Esophagus muscularis mucosa (tissue), 4 donors: ENCODE measurements around the gene USP8.

ENCODE experiments used
- EP300 ChIP-seq: sonication (generic); formaldehyde crosslinking; IDR thresholded peaks from one replicate; pipeline ENCODE4 v1.6.1; 2017; ENCODE audit warnings: antibody characterized with exemption
- POLR2A ChIP-seq: fragments of 450-650 bp; IDR thresholded peaks from one replicate; pipeline ENCODE4 v1.6.1; 2017; ENCODE audit warnings: antibody characterized with exemption, moderate library complexity, mild to moderate bottlenecking, low read depth
- POLR2AphosphoS5 ChIP-seq, 2 donors: sonication (generic); formaldehyde crosslinking; IDR thresholded peaks; one replicate each; pipeline ENCODE4 v1.6.1; 2017; ENCODE audit warnings: antibody characterized with exemption in 2 of 2
- TF ChIP-seq, protein P1 (sequence below), 3 experiments: fragments of 200-600 bp in 2 of 3; fragments of 450-650 bp in 1 of 3; sonication (generic) in 2 of 3; IDR thresholded peaks; one replicate each; pipeline ENCODE4 v1.5.1; 2017 to 2019; ENCODE audit warnings: antibody characterized with exemption in 3 of 3, mild to moderate bottlenecking in 2 of 3, moderate library complexity in 1 of 3

DNA sequence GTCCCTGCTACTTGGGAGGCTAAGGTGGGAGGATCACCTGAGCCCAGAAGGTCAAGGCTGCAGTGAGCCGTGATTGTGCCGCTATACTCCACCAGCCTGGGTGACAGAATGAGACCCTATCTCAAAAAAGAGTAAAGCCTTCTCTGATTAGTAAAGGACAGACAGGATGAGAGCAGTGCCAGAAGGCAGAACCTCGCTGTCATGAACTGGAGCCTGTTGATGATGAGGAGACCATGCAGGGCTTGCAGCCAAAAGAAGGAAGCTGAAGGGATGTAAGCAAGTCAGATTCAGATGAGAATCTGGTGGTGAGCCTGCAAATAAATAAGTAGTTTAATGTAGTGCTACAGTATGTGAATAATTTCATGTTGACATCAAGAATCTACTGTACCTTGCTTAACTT lies 69.4 kb downstream of the USP8 start:
- TF ChIP-seq POLR2A (no peak), EP300 (no peak), POLR2AphosphoS5 (IDR thresholded peaks at IDR 0.05) (no peak)
- TF ChIP-seq, protein P1, sequence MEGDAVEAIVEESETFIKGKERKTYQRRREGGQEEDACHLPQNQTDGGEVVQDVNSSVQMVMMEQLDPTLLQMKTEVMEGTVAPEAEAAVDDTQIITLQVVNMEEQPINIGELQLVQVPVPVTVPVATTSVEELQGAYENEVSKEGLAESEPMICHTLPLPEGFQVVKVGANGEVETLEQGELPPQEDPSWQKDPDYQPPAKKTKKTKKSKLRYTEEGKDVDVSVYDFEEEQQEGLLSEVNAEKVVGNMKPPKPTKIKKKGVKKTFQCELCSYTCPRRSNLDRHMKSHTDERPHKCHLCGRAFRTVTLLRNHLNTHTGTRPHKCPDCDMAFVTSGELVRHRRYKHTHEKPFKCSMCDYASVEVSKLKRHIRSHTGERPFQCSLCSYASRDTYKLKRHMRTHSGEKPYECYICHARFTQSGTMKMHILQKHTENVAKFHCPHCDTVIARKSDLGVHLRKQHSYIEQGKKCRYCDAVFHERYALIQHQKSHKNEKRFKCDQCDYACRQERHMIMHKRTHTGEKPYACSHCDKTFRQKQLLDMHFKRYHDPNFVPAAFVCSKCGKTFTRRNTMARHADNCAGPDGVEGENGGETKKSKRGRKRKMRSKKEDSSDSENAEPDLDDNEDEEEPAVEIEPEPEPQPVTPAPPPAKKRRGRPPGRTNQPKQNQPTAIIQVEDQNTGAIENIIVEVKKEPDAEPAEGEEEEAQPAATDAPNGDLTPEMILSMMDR (IDR thresholded peaks at IDR 0.05), result no peak
